GM18520 (cell line): Measurements from ENCODE around the gene MGLL.
A peak's percentile ranks its signal among the peaks of the same experiment; 100 is the strongest.

Experiments used
- ATAC-seq: cut with Tn5 transposase; IDR thresholded peaks from one replicate; pipeline ENCODE4 v1.9.1; 2021; ENCODE audit not compliant: unreplicated experiment

The MGLL gene

GRCh38 chr3:127776347-127776746 lies 46.0 kb downstream of the MGLL start:
- ATAC-seq: no peak

DNA sequence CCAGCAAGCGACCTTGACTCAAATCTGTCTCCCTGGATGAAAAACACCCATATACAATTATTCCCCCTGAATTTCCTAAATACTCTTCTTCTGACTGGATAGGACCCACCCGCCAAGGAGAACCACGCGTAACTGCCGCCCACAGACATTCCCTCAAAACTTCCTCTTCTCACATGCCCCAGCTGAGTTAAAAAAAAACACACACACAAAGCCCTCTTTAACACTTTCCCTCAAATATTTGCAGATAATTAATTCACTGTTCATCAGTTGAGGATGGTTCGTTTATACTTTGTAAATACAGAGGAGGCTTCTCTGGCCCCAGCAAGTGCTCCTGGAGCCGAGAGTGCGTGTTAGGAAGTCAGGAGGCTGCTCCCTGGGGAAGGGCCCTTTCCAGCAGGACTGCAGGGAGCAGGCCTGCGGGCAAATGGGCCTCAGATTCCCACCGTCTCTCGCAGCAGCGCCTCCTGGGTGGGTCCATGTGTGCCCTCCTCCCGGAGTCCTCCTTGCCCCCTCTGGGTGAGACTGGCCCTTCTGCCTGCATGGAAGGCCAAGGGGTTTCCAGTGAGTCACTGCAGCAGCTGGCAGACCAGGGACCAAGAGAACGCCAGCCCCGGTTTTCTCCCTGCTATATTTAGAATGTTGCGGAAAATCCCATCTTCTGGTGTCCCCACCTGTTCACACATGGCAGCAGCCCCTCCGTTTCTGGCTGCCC lies 46.8 kb downstream of the MGLL start:
- no peak for ATAC-seq

- ATAC-seq: no peak
Observed at GRCh38 chr3:127774647-127775046, 47.7 kb downstream of the MGLL start.

- ATAC-seq: no peak
Observed at GRCh38 chr3:127773752-127774395, 48.4 kb downstream of the MGLL start.

- no peak for ATAC-seq
Observed at GRCh38 chr3:127772827-127773751, 49.2 kb downstream of the MGLL start.

DNA sequence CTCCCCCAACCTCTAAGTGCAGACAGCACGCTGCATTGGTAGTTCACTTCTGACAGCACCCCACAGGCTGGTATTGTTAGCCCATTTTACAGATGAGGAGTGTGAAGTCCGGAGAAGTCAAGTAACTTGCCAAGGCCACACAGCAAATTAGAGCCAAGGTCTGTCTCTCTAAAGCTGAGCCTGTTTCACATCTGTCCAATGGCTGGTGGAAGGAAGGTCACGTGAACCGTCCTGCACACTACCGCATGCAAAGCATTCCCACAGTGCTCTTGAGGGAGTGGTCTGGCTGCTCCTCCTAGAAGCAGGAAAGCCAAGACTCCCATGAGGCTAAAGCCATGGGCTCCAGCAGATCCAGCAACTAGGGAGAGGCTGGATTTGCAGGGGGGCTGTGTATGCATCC lies 50.0 kb downstream of the MGLL start:
- no peak for ATAC-seq

DNA sequence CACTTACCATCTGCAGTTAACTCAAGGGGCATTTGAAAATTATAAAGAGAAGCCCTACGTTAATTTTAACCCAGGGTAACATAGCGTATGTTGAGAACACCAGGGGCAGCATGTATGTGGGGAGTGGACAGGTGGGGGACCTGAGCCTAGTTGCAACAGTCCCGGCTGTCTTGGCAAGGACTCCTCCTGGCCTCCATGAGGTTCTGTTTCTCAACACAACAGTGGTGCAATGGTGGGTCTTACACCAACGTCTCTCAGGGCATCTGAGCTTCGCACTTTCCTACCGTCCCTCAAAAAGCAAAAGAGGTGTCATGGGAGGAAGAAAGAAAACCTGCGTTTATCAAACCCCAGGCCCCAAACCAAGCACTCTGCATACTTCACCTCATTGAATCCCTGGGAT lies 50.6 kb downstream of the MGLL start:
- no peak for ATAC-seq

- no peak for ATAC-seq
Observed at GRCh38 chr3:127770671-127771355, 51.5 kb downstream of the MGLL start.

- no peak for ATAC-seq
Observed at GRCh38 chr3:127769284-127770081, 52.8 kb downstream of the MGLL start.

- no peak for ATAC-seq
Observed at GRCh38 chr3:127768346-127769008, 53.8 kb downstream of the MGLL start.

DNA sequence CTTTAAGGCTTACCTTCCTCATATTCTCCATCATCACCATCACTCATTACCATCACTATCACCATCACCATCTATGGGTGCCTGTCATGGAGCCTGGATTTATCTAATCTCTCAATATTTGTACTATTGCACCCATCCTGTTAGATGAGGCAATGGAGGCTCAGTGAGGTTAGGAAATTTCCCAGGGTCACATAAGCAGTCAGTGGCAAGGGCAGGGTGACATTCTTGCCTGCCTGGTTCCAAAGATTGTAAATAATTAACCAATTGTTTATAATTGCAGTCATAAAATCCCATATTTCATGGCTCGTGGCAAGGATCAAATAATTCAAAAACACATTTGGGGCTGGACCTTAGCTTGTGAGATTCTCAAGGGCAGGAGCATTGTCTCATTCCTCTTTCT lies 55.2 kb downstream of the MGLL start:
- no peak for ATAC-seq

DNA sequence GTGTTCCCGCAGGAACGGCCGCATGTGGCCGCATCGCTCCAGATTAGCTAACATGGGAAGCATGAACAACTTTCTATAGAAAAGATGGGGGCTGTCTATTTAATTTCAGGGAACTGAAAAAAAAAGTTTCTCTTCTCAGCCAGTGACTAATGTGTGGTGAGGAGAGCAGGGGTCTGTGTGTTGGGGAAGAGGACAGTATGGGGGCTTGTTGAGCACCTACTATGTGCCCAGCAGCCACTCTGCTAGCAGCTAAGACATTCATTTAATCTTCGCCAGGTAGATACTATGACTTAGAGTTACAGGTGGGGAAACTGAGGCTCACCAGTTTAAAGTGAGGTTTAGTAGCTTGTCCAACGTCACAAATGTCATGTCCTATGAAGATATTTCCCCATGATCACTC lies 56.6 kb downstream of the MGLL start:
- no peak for ATAC-seq

- peak; percentile 25 for ATAC-seq
Observed at GRCh38 chr3:127764841-127765362, 57.4 kb downstream of the MGLL start.

- no peak for ATAC-seq
Observed at GRCh38 chr3:127764301-127764700, 58.0 kb downstream of the MGLL start.

- no peak for ATAC-seq
Observed at GRCh38 chr3:127763816-127764215, 58.5 kb downstream of the MGLL start.

DNA sequence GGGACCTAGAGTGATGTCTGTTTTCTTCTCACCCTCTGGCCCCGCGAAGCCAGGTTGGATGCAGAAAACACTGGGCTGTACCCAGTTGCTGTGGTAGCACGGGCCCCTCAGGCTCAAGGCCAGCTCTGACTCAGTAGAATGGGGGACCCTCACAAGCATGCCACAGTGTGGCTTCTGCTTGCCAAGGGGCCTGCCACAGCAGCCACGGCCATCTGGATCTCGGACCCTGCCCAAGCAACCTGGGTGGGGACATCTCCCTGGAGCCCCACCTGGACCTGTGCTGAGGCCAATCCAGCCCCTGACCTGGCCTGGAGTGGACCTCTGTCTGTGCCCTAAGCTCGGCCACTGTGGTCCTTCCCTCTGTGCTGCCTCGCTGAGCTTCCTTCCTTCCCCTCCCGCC lies 59.0 kb downstream of the MGLL start:
- ATAC-seq: no peak

GRCh38 chr3:127762787-127763105 lies 59.6 kb downstream of the MGLL start:
- no peak for ATAC-seq

DNA sequence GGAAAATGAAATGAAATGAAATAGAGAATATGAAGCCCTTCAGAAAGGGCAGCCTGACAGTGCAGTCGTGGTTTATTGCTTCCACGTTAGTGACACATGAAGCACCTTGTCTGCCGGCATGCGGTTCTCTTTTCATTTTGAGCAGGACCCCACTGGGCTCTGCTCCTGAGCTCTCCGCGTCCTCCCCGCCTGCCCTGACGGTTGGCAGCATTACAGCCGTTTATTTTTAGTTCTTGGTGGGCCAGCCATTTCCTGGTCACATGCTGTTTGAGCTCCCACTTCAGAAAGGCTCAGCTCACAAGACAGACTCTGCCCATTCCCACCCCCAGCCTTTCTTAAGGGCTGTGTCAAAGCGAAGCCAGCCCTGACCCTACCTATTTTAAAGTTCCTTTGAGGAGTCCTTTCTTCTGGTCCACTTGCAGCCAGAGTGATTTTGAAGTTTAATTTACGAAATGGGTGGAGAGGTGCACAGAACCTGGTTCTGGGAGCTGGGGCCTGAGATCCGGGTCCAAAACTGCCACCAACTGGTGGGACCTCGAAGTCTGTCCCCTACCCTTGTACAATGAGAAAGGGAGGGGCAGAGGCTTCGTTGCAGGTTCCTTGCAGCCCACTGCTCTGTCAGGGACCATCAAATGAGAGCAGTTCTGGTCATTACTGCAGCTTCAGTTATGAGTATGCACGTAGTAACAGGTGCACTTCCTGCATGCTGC lies 60.1 kb downstream of the MGLL start:
- ATAC-seq: peak; percentile 42

DNA sequence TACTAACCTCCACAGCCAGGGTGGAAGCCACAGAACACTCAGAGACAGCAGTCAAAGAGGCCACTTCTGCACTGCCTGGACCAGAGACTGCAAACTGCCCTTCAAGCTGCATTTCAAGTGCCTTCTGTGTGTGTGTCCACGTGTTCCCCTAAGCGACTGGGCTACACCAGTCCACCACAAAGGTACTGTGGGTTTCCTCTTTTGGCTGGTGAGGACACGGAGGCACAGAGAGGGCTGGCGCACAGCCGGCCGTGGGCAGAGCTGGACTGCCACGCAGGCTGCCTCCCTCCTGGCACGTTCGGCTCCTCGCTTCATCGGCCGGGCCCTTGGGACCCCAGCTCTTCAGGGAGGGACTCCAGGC lies 60.9 kb downstream of the MGLL start:
- ATAC-seq: no peak
